HL-60/S4 treated with retinoic acid at 250 ng/mL for 4 days and 3 days (cell line): ENCODE data around the gene LBHD1.

Experiments
- in situ Hi-C: fragments of 300-500 bp; cut with MboI; formaldehyde crosslinking; loops from 2 replicates; pipeline ENCODE4 v1.7.0; 2022; ENCODE audit warnings: low sequenced_read_pairs

Gene LBHD1

DNA sequence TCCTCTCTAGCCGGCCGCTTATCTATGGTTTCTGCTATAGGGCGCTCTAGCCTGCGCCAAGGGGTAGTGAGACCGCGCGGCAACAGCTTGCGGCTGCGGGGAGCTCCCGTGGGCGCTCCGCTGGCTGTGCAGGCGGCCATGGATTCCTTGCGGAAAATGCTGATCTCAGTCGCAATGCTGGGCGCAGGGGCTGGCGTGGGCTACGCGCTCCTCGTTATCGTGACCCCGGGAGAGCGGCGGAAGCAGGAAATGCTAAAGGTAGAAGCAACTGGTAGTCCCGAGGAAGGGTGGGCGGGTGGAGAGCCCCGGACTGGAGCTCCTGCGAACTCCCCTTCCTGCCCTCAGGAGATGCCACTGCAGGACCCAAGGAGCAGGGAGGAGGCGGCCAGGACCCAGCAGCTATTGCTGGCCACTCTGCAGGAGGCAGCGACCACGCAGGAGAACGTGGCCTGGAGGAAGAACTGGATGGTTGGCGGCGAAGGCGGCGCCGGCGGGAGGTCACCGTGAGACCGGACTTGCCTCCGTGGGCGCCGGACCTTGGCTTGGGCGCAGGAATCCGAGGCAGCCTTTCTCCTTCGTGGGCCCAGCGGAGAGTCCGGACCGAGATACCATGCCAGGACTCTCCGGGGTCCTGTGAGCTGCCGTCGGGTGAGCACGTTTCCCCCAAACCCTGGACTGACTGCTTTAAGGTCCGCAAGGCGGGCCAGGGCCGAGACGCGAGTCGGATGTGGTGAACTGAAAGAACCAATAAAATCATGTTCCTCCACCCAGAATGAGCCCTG, at the start of gene LBHD1, which contains the start of gene UQCC3:
Gene LBHD1, minus strand, starts transcription at position 660 of the 782 bp plus-strand sequence. CDS start 2,236 bp downstream, outside the sequence.
Gene UQCC3, plus strand, starts transcription at position 66 of the 782 bp plus-strand sequence. Its CDS starts 73 bp downstream, at position 139.
- in situ Hi-C loops, result no loop called here

GRCh38 chr11:62719302-62719978, 47.4 kb upstream of the LBHD1 start:
- in situ Hi-C loops, result no loop called here

DNA sequence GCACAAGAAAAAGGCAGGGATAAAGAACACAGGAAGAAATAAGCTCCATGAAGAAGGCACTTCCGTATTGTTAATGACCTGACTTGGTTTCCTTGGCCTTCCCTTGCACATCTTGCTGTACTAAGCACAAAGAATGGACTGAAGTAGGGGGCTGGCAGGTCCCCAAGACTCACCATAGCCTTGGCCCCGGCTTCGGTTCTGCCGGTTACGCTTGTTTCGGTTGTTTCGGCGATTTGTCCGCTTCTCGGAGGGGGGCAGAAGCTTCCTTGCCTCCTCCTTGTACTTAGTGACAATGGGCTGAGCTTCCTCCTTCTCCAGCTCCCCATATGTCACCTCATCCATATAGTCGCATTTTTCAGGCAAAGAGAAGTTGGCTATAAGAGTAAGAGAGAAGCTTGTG, 44.7 kb upstream of the LBHD1 start:
- in situ Hi-C loops, result no loop called here

DNA sequence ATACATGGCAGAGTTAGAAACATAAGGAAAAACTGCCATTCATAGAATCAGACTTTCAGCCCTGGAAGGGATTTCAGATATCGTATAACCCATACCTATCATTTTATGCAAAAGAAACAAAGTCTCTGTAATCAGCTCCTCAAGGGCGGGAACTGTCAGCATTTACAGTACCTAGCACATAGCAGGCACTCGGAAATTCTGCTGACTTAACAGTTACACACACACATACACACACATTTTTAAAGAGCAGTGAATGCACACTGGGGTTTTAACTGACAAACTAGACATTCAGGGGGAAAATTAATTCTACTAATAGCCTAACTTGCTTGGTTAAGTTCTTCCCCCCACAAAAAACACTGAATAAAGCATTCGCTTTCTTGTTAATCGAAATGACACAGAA, 44.1 kb upstream of the LBHD1 start:
- in situ Hi-C loops, result no loop called here

- in situ Hi-C loops, result no loop called here
Measured at GRCh38 chr11:62715150-62716130, 43.4 kb upstream of the LBHD1 start.

DNA sequence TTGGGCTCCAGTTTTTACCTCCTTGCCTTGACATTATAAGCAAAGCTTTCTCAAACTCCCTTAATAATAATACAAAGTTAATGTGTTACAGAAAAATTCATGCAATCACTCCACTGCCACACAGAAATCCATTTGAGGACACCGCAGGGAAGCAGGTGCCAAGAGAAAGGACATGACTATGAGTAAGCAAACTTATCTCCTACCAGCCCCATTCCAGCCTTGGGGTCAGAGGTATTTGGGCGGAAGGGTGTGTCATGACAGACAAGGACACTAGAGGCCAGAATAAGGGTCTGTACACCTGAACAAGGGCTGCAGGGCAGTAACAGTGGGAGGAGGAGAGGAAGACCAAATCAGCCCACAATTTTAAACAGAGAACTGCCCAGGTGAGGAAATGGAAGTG, 41.3 kb upstream of the LBHD1 start:
- in situ Hi-C loops, result no loop called here

GRCh38 chr11:62712861-62713260, 40.8 kb upstream of the LBHD1 start:
- in situ Hi-C loops, result no loop called here

DNA sequence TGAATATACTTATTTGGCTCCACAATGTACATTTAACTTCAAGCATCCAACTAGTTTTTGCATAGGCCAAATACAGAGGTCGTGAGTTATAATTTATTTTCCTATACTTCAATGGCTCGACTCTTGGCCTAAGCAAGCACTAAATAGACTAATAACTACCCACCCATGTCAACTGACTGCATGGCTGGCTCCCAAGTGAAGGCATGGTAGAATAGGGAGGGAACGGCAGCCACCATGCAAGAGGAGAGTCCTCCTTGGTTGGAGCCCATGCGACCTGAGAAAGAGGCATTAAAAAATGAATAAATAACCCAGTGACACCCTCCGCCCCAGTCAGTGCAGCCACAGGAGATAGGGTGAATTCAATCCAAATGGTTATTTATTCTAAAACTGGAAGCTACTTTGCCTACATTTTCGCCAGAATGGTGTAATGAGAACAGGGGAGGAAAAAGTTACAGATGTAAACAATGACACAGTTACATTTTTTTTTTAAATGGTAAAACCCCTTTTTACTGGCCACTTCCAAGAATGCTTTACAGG, 40.3 kb upstream of the LBHD1 start:
- in situ Hi-C loops, result no loop called here

DNA sequence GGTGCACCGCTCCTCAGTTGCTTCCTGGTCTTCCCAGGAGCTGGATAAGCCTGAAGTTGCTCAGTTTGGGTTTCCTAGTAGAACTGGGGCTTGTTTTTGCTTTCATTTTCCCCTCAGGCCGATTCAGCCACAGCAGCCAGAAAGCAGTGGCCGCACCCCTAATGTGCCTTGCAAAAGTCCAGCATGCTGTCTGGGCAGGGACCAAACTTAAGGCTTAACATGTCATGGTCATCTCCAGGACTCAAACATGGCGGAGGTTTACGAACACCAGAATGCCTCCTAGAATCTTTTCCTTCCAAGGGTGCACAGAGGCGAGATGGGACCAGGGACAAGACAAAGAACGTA, 37.9 kb upstream of the LBHD1 start:
- in situ Hi-C loops, result no loop called here

DNA sequence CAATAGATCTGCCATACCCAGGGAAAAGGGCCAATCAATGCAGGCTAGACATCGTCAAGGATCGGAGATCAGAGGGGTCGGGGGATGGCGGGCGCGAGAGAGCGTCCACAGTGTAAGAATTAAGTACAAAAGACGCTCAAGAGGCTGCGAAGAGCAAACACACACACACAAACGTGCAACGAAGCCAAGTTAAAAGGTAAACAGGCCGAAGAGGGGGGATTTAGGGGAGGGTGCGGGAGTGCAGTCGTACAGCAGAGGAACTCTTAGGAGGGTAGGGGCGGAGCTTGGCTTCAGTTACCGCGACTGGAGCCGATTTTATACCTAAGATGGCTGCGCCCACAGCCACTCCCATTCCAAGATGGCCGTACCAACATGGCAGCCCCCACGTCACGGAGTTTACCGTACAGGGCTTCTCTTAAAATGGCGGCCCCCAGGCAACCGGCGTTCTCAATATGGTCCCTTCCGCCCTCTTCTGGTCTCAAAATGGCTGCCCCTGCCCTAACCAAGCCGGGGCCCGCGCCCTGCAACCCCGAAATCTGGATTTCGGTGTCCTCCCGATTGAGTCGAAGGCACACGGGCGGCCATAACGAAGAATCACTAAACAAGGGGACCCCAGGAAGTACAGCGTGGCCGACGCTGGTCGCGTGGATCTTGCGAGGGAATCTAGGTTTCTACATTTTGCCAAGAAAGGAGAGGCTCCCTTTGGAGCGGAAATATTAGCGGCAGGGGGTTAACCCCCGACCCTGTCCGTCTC, 37.4 kb upstream of the LBHD1 start:
- in situ Hi-C loops, result loop anchor here (10.0 kb wide), 1 partner anchor 115 kb away; the partner anchor contains the start of gene TUT1

DNA sequence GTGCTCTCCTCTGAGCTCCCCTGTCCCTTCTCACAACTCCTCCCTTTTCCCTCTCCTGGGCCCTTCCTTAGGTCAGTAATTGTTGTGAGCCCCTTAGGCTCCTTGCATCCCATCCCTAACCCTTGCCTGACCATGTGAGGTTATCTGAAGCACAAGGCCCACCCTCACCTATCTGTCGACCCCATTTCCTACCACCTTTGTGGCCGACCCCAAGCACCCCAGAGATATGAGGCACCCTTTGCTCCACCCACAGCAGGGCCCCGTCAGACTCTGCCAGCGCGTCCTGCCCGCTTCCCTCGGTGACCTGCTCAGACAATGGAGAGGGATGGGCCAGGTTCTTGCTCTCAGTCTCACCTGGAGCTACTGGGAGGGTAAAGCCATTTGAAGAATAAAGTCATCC, 36.7 kb upstream of the LBHD1 start:
- in situ Hi-C loops, result loop anchor here (10.0 kb wide), 1 partner anchor 114 kb away; the partner anchor contains the start of gene TUT1

DNA sequence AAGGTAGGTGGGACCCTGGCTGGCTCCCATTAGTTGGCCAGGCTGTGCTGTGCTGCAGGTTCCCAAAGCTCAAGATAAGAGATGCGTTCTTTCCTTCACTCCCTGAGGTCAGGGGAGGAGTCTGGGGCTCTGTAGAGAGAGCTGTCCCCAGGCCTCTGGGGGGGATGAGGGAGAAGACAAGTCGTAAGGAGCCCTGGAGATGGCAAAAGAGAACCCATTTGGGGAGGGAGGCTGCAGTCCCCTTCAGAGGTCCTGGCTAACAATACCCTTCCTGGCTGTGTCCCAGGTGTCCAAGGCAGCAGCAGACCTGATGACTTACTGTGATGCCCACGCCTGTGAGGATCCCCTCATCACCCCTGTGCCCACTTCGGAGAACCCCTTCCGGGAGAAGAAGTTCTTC, 36.3 kb upstream of the LBHD1 start:
- in situ Hi-C loops, result loop anchor here (10.0 kb wide), 1 partner anchor 114 kb away; the partner anchor contains the start of gene TUT1

DNA sequence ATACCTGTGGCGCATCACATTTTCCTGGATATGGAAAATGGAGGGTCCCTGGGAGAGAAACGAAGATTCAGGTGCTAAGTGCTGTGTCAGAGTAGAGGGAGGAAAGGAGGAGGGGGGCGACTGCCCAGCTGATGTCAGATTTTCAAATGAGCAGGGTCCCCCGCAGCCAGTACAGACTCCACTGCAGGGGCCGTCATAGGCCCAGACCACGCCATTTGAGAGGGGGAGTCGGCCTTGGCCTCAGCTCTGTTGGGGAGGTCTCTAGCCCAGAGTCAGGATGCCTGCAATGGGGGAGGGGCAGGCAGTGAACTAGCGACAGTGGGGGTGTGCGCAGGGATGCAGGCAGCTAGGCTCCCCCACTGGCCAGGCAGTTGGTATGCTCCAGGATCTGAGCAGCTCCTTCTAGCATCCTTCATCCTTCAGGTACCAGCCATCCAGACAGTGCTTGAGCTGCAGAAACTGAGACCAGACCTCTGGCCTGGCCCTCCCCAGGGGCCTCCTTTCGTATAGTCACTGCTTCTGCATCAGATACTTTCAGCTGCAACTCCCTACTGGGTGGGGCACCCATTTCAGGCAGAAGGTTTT, 35.3 kb upstream of the LBHD1 start, which contains the start of the genes BSCL2 and GNG3:
Gene BSCL2, minus strand, starts transcription at position 148 of the 585 bp plus-strand sequence. CDS start 229 bp downstream, outside the sequence.
Gene GNG3, plus strand, starts transcription at position 400 of the 585 bp plus-strand sequence. CDS start 620 bp downstream, outside the sequence.
- in situ Hi-C loops, result loop anchor here (10.0 kb wide), 1 partner anchor 113 kb away; the partner anchor contains the start of gene TUT1

GRCh38 chr11:62706850-62707247, 34.8 kb upstream of the LBHD1 start:
- in situ Hi-C loops, result loop anchor here (10.0 kb wide), 1 partner anchor 112 kb away; the partner anchor contains the start of gene TUT1

GRCh38 chr11:62705880-62706849, 34.1 kb upstream of the LBHD1 start:
- in situ Hi-C loops, result loop anchor here (10.0 kb wide), 1 partner anchor 111 kb away; the partner anchor contains the start of gene TUT1

DNA sequence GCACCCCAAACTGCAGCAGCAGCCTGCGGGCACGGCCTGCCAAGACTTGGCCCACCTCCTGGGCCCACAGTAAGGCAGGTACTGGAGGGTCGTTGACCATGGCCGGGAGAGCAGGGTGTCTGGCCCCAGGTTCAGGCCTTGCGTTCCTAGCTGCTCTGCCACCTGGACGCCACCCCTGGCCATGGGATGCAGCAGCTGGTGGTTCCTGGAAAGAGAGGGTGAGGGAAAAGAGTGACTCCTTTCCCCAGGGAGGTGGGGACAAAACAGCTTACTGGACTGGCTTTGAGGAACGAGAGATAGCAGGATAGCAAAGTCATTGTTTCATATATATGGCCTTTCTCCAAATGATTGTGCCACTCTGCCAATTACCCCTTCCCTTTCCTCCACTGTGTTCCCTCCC, 33.3 kb upstream of the LBHD1 start:
- in situ Hi-C loops, result loop anchor here (10.0 kb wide), 1 partner anchor 111 kb away; the partner anchor contains the start of gene TUT1

DNA sequence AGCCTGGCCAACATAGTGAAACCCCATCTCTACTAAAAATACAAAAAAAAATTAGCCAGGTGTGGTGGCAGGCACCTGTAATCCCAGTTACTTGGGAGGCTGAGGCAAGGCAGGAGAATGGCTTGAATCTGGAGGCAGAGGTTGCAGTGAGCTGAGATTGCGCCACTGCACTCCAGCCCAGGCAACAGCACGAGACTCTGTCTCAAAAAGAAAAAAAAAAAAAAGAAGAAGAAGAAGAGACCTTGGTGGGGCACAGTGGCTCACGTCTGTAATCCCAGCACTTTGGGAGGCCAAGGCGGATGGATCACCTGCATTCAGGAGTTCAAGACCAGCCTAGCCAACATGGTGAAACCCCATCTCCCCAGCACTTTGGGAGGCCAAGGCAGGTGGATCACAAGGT, 31.9 kb upstream of the LBHD1 start:
- in situ Hi-C loops, result loop anchor here (10.0 kb wide), 1 partner anchor 109 kb away; the partner anchor contains the start of gene TUT1

- in situ Hi-C loops, result loop anchor here (10.0 kb wide), 1 partner anchor 107 kb away; the partner anchor contains the start of gene TUT1
Measured at GRCh38 chr11:62702246-62702645, 30.2 kb upstream of the LBHD1 start.
